Suprapubic skin (tissue), 4 donors: ENCODE measurements around the gene SURF4. TPM values are rescaled to one million over a fixed set of nuclear protein-coding genes. Genes with fewer than 3 reads are reported as not detected.
A peak's percentile ranks its signal among the peaks of the same experiment; 100 is the strongest.
"Not testable (repeated sequence)": the region's sequence is repeated elsewhere in the genome, so short reads cannot be mapped to it uniquely, and the experiment has no call there.

Experiments used
- DNase-seq, 2 donors: peaks; one replicate each; pipeline ENCODE4 v3.0.0-alpha.2; 2019; ENCODE audit warnings: low spot score in 2 of 2
- H3K27ac ChIP-seq: fragments of 200-600 bp; sonication (generic); one replicate; pipeline ENCODE4 v1.5.1; 2019
- H3K27me3 ChIP-seq: fragments of 200-600 bp; sonication (generic); one replicate; pipeline ENCODE4 v1.5.1; 2019
- H3K36me3 ChIP-seq: fragments of 200-600 bp; sonication (generic); one replicate; pipeline ENCODE4 v1.5.1; 2019
- H3K4me1 ChIP-seq: fragments of 200-600 bp; sonication (generic); one replicate; pipeline ENCODE4 v1.5.1; 2019
- H3K4me3 ChIP-seq: fragments of 200-600 bp; sonication (generic); one replicate; pipeline ENCODE4 v1.5.1; 2019; ENCODE audit warnings: mild to moderate bottlenecking
- H3K9me3 ChIP-seq: fragments of 200-600 bp; sonication (generic); one replicate; pipeline ENCODE4 v1.5.1; 2019
- CTCF ChIP-seq, 2 donors: fragments of 200-600 bp in 1 of 2; fragments of 450-650 bp in 1 of 2; sonication (generic) in 1 of 2; IDR thresholded peaks; one replicate each; pipeline ENCODE4 v1.5.1; 2016 to 2019; ENCODE audit warnings: antibody characterized with exemption in 2 of 2, mild to moderate bottlenecking in 1 of 2, moderate library complexity in 1 of 2
- EP300 ChIP-seq: sonication (generic); formaldehyde crosslinking; IDR thresholded peaks from one replicate; pipeline ENCODE4 v1.6.1; 2017; ENCODE audit warnings: antibody characterized with exemption
- POLR2A ChIP-seq, 2 donors: fragments of 450-650 bp; IDR thresholded peaks; one replicate each; pipeline ENCODE4 v1.6.1; 2017; ENCODE audit warnings: antibody characterized with exemption in 2 of 2, mild to moderate bottlenecking in 2 of 2, moderate library complexity in 2 of 2
- POLR2AphosphoS5 ChIP-seq, 3 donors: sonication (generic); formaldehyde crosslinking; IDR thresholded peaks; one replicate each; pipeline ENCODE4 v1.6.1; 2017; ENCODE audit warnings: antibody characterized with exemption in 3 of 3
- WGBS: methylation state at CpG from one replicate; pipeline ENCODE4 v1.1.5; 2018; 5-methylcytosine and 5-hydroxymethylcytosine counted together
- total RNA-seq, 4 donors: library from RNA; depleted of rRNA; stranded (reverse); fragments of >200 nt; gene quantifications; one replicate each; pipeline ENCODE4 v1.1.0, GENCODE V29; 2016

Gene SURF4
- total RNA-seq, 4 donors from 2014 or later, result 71.7 to 136 (median 118) TPM

DNA sequence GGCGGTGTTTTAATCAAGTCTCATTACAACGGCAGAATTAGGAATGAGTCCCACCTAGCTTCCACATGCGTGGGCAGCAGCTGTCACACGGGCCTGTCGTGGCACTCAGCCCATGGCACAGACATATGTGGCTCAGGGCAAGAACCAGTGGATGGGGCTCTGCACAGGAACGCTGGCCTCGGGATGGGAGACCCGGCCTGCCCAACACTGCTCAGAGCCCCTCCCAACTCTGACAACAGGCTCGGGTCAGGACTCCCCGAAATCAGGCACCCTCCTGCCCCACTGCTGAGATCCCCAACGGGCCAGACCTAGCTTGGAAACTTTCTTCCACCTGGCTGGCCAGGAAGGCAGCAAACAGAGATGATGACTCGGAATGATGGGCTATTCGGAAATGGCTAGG, 34.9 kb downstream of the SURF4 start:
- no peak overlapping the region for H3K4me3 ChIP-seq

GRCh38 chr9:133340256-133340655, 35.6 kb downstream of the SURF4 start:
- Histone ChIP-seq H3K4me1 (peaks cover 34% of the 10 kb centered on the region), H3K9me3 (no peaks in the 10 kb centered on the region), H3K4me3 (no peak overlapping the region), H3K27me3 (no peaks in the 10 kb centered on the region), H3K27ac (no peak overlapping the region), H3K36me3 (peaks cover 61% of the 10 kb centered on the region)
- 76% methylated on average over 3 of the region's 3 CpGs for WGBS
- DNase-seq, result no peak
- TF ChIP-seq POLR2AphosphoS5 (IDR thresholded peaks at IDR 0.05), result no peak
- no peak for TF ChIP-seq CTCF (IDR thresholded peaks at IDR 0.05)
- TF ChIP-seq EP300, result no peak
- TF ChIP-seq POLR2A (IDR thresholded peaks at IDR 0.05), result no peak

More for the DNA sequence above, 34.9 kb downstream of the SURF4 start:
- Histone ChIP-seq H3K27me3 (no peaks in the 10 kb centered on the region), H3K36me3 (peaks cover 65% of the 10 kb centered on the region), H3K4me1 (peaks cover 37% of the 10 kb centered on the region), H3K27ac (no peak overlapping the region), H3K9me3 (no peaks in the 10 kb centered on the region)
- 87% methylated on average over 5 of the region's 13 CpGs for WGBS
- TF ChIP-seq CTCF (IDR thresholded peaks at IDR 0.05) (no peak), POLR2A (IDR thresholded peaks at IDR 0.05) (no peak), EP300 (no peak), POLR2AphosphoS5 (IDR thresholded peaks at IDR 0.05) (no peak)
- DNase-seq, result no peak

- H3K4me3 ChIP-seq, result no peak overlapping the region
- H3K27me3 ChIP-seq, result no peaks in the 10 kb centered on the region
- WGBS, result 78% methylated on average over 5 of the region's 5 CpGs
- no peak for DNase-seq
- TF ChIP-seq POLR2AphosphoS5 (IDR thresholded peaks at IDR 0.05) (no peak), CTCF (IDR thresholded peaks at IDR 0.05) (no peak), EP300 (no peak)
- no peaks in the 10 kb centered on the region for H3K9me3 ChIP-seq
- H3K4me1 ChIP-seq, result peaks cover 41% of the 10 kb centered on the region
- peaks cover 55% of the 10 kb centered on the region for H3K36me3 ChIP-seq
- H3K27ac ChIP-seq, result no peak overlapping the region
Measured at GRCh38 chr9:133339641-133340040, 36.2 kb downstream of the SURF4 start.

GRCh38 chr9:133335924-133336811, 39.7 kb downstream of the SURF4 start, which contains the start of gene SURF6:
Gene SURF6, minus strand, starts transcription at chr9:133336188. Its CDS starts 56 bp downstream, at chr9:133336132.
- Histone ChIP-seq H3K36me3 (peaks cover 52% of the 10 kb centered on the region), H3K9me3 (no peaks in the 10 kb centered on the region)
- peak; percentile 92 to 93 for DNase-seq

GRCh38 chr9:133334888-133335287, 41.0 kb downstream of the SURF4 start:
- H3K27me3 ChIP-seq, H3K27ac ChIP-seq, H3K9me3 ChIP-seq: not testable (repeated sequence)
- DNase-seq, result peak in 1 of 2 donors; percentile 46
- peak overlapping the region; percentile 58 for H3K4me3 ChIP-seq
- 85% methylated on average over 11 of the region's 11 CpGs for WGBS
- H3K36me3 ChIP-seq, result peaks cover 49% of the 10 kb centered on the region
- peaks cover 35% of the 10 kb centered on the region for H3K4me1 ChIP-seq

More at GRCh38 chr9:133335924-133336811, 39.7 kb downstream of the SURF4 start, which contains the start of gene SURF6:
- WGBS, result 6% methylated on average over 32 of the region's 70 CpGs
- H3K4me1 ChIP-seq, result peaks cover 40% of the 10 kb centered on the region
- no peaks in the 10 kb centered on the region for H3K27me3 ChIP-seq
- no peak for TF ChIP-seq CTCF (IDR thresholded peaks at IDR 0.05)
- no peak for TF ChIP-seq EP300
- TF ChIP-seq POLR2AphosphoS5 (IDR thresholded peaks at IDR 0.05), result peak in 2 of 3 donors; percentile 90 to 94
- peak in 1 of 2 donors; percentile 8 for TF ChIP-seq POLR2A (IDR thresholded peaks at IDR 0.05)
- H3K27ac ChIP-seq, result peak within 1 kb of the TSS; percentile 56
- peak within 1 kb of the TSS; percentile 58 for H3K4me3 ChIP-seq
